AG04450 (cell line): ENCODE data around the gene NAA11. TPM values are rescaled to one million over a fixed set of nuclear protein-coding genes. Genes with fewer than 3 reads are reported as not detected.

Experiments
- CTCF ChIA-PET: fragments of 300-600, 350-600 bp; formaldehyde crosslinking; extraction: SDS; loops from one replicate; lab custom pipeline; 2022; ENCODE audit warnings: antibody characterized with exemption, inconsistent platforms; lab: Charles Lee
- POLR2A ChIA-PET: fragments of 350-600 bp; formaldehyde crosslinking; extraction: SDS; loops from one replicate; lab custom pipeline; 2021; ENCODE audit warnings: antibody characterized with exemption, inconsistent platforms; lab: Yijun Ruan, JAX
- DNase-seq: peaks from one replicate; pipeline ENCODE4 v3.0.0-alpha.2; 2011; ENCODE audit warnings: low read depth, low spot score
- H3K27ac ChIP-seq: one replicate; pipeline ENCODE4 v1.5.1; 2012; ENCODE audit warnings: low read depth, low read length, control low read depth
- H3K27me3 ChIP-seq: one replicate; pipeline ENCODE4 v1.6.0; 2012; ENCODE audit warnings: low read length; ENCODE audit not compliant: control insufficient read depth, insufficient read depth
- H3K4me3 ChIP-seq: 2 replicates; pipeline ENCODE4 v1.5.1; 2011; ENCODE audit warnings: mild to moderate bottlenecking, low read depth, low read length, control low read depth
- H3K9me3 ChIP-seq: 2 replicates; pipeline ENCODE4 v1.5.1; 2012; ENCODE audit warnings: low read length; ENCODE audit not compliant: control insufficient read depth, insufficient read depth
- polyA plus RNA-seq: library from polyadenylated mRNA; depleted of rRNA; stranded (reverse); fragments of >200 nt; gene quantifications from 2 replicates; pipeline ENCODE4 v1.2.3, GENCODE V29; 2011
- TF ChIP-seq, protein P1 (sequence below): IDR thresholded peaks from 2 replicates; pipeline ENCODE4 v1.5.1; 2011; ENCODE audit warnings: low read depth, low read length, control low read depth, inconsistent platforms

NAA11 gene
- polyA plus RNA-seq, 1 experiment: not detected

DNA sequence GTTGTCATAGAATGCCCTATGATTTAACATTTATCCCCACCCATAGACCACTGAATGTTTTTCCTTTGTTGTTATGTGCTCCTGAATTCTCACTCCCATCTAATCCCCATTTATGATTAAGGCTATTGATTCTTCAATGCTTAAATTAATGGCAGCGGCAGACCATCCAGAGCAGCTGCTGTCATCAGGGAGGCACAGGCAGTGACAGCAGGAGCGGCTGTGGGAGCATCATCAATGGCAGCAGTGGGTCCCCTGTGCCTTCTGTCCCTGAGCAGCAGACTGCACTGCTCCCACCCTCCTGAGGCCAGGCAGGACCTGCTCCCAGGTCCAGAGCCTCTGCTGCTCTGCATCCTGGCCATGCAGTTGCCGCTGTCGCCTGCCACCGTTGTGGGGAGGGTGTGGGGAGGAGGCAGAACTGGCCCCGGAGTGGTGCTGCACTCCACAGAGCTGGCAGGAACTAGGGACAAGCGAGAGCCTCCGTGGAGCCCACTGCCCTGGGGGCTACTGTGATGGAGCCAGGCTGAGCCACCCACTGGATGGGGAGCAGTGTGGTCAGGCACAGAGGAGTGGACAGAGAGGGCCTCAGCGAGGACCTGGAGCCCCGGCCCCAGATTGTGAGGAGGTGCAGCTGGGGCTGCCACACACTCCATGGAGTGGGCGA, 29.0 kb downstream of the NAA11 start:
- CTCF ChIA-PET: no interaction called here
- POLR2A ChIA-PET: no interaction called here

DNA sequence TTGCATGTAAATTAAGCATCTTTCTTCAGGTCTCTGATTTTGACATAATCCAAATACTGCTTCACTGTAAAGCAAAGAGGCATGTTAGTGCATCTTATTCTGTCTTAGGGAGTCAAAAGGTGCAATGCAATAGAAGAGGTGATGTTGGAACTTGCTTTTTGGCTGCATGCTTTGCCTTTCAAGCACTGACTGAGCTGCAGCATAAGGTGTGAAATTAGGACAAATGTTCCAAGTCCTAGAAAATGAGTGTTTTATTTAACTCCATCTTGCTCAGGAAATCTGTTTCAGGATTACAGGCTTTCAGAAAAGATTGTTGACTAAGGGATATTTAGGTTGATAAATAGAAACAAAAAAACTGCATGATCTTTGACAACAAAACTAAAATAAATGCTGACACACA, 30.8 kb downstream of the NAA11 start:
- CTCF ChIA-PET: no interaction called here
- POLR2A ChIA-PET: no interaction called here
- Histone ChIP-seq H3K9me3 (no peaks in the 10 kb centered on the region), H3K27me3 (no peaks in the 10 kb centered on the region), H3K27ac (no peak overlapping the region), H3K4me3 (no peak overlapping the region)
- DNase-seq: no peak
- TF ChIP-seq, protein P1, sequence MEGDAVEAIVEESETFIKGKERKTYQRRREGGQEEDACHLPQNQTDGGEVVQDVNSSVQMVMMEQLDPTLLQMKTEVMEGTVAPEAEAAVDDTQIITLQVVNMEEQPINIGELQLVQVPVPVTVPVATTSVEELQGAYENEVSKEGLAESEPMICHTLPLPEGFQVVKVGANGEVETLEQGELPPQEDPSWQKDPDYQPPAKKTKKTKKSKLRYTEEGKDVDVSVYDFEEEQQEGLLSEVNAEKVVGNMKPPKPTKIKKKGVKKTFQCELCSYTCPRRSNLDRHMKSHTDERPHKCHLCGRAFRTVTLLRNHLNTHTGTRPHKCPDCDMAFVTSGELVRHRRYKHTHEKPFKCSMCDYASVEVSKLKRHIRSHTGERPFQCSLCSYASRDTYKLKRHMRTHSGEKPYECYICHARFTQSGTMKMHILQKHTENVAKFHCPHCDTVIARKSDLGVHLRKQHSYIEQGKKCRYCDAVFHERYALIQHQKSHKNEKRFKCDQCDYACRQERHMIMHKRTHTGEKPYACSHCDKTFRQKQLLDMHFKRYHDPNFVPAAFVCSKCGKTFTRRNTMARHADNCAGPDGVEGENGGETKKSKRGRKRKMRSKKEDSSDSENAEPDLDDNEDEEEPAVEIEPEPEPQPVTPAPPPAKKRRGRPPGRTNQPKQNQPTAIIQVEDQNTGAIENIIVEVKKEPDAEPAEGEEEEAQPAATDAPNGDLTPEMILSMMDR: no peak

More for the DNA sequence above, 29.0 kb downstream of the NAA11 start:
- Histone ChIP-seq H3K27me3 (no peaks in the 10 kb centered on the region), H3K27ac (no peak overlapping the region), H3K9me3 (no peaks in the 10 kb centered on the region), H3K4me3 (no peak overlapping the region)
- no peak for DNase-seq
- TF ChIP-seq, protein P1: no peak

DNA sequence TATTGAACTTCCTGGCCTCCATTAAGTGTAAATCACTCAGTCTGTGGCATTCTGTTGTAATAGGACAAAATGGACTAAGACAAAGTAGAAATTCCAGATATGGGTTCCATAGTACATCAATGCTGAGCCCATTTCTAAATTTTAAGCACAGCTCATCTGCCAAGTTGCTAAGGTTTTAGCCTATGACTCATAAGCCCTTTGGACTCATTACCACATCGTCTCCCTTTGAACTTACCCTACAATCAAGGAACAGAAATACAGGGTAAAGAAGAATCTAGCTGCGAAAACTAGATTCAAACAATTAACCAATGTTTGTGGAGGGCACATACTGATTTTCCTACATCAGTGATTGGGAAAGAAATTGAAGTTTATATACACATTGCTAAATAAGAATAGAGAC, 31.8 kb downstream of the NAA11 start:
- TF ChIP-seq, protein P1: no peak
- Histone ChIP-seq H3K27ac (no peak overlapping the region), H3K4me3 (no peak overlapping the region), H3K27me3 (no peaks in the 10 kb centered on the region), H3K9me3 (no peaks in the 10 kb centered on the region)
- ChIA-PET POLR2A (no interaction called here), CTCF (no interaction called here)
- DNase-seq: no peak

DNA sequence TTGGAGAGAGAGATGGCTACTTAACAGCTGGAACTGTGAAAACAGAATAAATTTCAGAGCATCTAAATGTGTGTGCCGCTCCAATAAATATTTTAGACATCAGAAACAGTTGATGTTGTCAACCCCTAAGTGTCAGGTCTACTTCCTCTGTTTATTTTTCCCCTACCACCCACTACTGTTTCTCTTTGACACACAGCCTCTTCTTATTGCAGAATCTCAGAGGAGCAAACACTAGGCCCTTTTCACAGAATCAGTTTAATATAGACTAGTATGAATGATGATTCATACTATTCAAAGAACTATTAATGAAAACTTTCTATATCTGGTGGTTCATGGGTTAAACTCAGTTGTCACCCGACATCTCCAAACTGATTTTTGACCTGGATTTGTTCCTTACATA, 33.9 kb downstream of the NAA11 start:
- DNase-seq: no peak
- POLR2A ChIA-PET: no interaction called here
- no peaks in the 10 kb centered on the region for H3K27me3 ChIP-seq
- CTCF ChIA-PET: no interaction called here
- H3K4me3 ChIP-seq: no peak overlapping the region
- no peak overlapping the region for H3K27ac ChIP-seq
- no peaks in the 10 kb centered on the region for H3K9me3 ChIP-seq
- TF ChIP-seq, protein P1: no peak

DNA sequence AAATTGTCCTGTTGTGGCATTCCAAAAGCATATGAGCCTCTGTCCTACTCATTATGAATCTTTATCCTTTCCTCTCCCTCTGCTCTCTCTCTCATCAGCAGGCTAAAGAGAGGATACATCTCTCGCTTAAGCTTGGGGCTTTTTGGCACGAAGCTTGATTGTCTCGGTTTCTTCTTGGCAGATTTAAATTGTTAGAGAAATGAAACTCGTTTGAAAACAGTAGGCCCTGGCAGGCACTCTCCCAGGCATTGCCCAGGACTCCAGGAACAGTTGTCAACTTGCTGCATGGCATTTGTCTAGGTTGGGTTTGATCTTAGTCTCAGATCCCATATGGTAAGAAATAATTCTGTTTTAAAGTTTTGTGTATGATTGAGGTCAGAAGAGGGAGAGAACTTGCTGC, 35.5 kb downstream of the NAA11 start:
- no peak overlapping the region for H3K4me3 ChIP-seq
- no peaks in the 10 kb centered on the region for H3K27me3 ChIP-seq
- no peak overlapping the region for H3K27ac ChIP-seq
- ChIA-PET POLR2A (no interaction called here), CTCF (no interaction called here)
- H3K9me3 ChIP-seq: no peaks in the 10 kb centered on the region
- DNase-seq: no peak
- TF ChIP-seq, protein P1: no peak
